Lower lobe of right lung (tissue), 2 donors: ENCODE data around the gene TAGLN3. TPM values are rescaled to one million over a fixed set of nuclear protein-coding genes. Genes with fewer than 3 reads are reported as not detected.
"Not testable (repeated sequence)": the region's sequence is repeated elsewhere in the genome, so short reads cannot be mapped to it uniquely, and the experiment has no call there.

Experiments used
- ATAC-seq, 2 donors: fragments of 200-7000 bp; cut with Tn5 transposase; one replicate each; pipeline ENCODE4 v1.9.1; 2020 to 2022; ENCODE audit warnings: mild to moderate bottlenecking in 2 of 2, moderate library complexity in 2 of 2
- DNase-seq: peaks from one replicate; pipeline ENCODE4 v3.0.0-alpha.2; 2020
- H3K27ac ChIP-seq: fragments of 200-600 bp; one replicate; pipeline ENCODE4 v1.8.0; 2022
- H3K27me3 ChIP-seq: fragments of 200-600 bp; one replicate; pipeline ENCODE4 v1.8.0; 2022; ENCODE audit warnings: low read depth
- H3K36me3 ChIP-seq: fragments of 200-600 bp; one replicate; pipeline ENCODE4 v1.8.0; 2022; ENCODE audit warnings: mild to moderate bottlenecking
- H3K4me1 ChIP-seq: fragments of 200-600 bp; one replicate; pipeline ENCODE4 v1.8.0; 2022
- H3K4me3 ChIP-seq: fragments of 200-600 bp; one replicate; pipeline ENCODE4 v1.8.0; 2022; ENCODE audit warnings: mild to moderate bottlenecking
- H3K9me3 ChIP-seq: fragments of 200-600 bp; one replicate; pipeline ENCODE4 v1.8.0; 2022
- intact Hi-C: fragments of 100-400 bp; cut with DNase I; formaldehyde crosslinking; loops from one replicate; pipeline ENCODE4 v1.11.0; 2022
- total RNA-seq: library from RNA; stranded (reverse); fragmentation: NEBNext Ultra II Directional; extraction: Animal tissue kit (Norgen Biotek cat#: 25700); gene quantifications from one replicate; pipeline ENCODE4 v1.2.1, GENCODE V29; 2021
- TF ChIP-seq, protein P1 (sequence below): fragments of 200-600 bp; IDR thresholded peaks from one replicate; pipeline ENCODE4 v1.8.0; 2022; ENCODE audit warnings: antibody characterized with exemption, mild to moderate bottlenecking
- donor health status: DM: no; HTN: yes; CAD: no; lungs with severe emphysema.

The TAGLN3 gene
- total RNA-seq, 1 donor from 2014 or later, result 0.44 TPM

- Histone ChIP-seq H3K36me3 (no peaks in the 10 kb centered on the region), H3K27me3 (no peaks in the 10 kb centered on the region), H3K27ac (no peak overlapping the region), H3K9me3 (no peaks in the 10 kb centered on the region), H3K4me1 (no peaks in the 10 kb centered on the region), H3K4me3 (no peak overlapping the region)
- ATAC-seq, result peak in 1 of 2 donors; percentile 33
- TF ChIP-seq, protein P1, sequence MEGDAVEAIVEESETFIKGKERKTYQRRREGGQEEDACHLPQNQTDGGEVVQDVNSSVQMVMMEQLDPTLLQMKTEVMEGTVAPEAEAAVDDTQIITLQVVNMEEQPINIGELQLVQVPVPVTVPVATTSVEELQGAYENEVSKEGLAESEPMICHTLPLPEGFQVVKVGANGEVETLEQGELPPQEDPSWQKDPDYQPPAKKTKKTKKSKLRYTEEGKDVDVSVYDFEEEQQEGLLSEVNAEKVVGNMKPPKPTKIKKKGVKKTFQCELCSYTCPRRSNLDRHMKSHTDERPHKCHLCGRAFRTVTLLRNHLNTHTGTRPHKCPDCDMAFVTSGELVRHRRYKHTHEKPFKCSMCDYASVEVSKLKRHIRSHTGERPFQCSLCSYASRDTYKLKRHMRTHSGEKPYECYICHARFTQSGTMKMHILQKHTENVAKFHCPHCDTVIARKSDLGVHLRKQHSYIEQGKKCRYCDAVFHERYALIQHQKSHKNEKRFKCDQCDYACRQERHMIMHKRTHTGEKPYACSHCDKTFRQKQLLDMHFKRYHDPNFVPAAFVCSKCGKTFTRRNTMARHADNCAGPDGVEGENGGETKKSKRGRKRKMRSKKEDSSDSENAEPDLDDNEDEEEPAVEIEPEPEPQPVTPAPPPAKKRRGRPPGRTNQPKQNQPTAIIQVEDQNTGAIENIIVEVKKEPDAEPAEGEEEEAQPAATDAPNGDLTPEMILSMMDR, result no peak
- intact Hi-C loops, result no loop called here
- no peak for DNase-seq
These were observed 33.5 kb downstream of the TAGLN3 start for GRCh38 chr3:112032098-112032731.

DNA sequence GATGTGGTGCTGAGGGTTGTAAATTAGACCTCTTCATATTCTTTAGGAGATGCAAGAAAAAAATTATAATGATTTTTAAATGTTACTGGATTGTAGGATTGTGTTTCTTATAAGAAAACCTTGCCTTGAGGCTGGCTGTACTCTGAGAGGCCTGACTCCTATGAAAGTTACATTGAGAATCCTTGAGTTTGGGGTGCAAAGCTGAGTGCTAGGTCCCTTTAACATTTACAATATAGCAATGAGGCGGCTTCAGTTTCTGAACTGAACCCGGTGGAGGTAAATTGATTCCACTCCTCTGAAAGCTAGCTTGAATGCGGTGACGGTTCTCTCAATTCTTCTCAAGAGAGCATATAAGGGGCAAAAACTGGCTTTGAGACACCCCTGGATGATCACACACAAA is 35.7 kb downstream of the TAGLN3 start, which contains the start of gene TMPRSS7:
TMPRSS7 (plus strand) TSS at position 301 of the 400 bp plus-strand sequence. CDS start 110 bp downstream, outside the sequence.
- intact Hi-C loops, result no loop called here
- Histone ChIP-seq H3K27me3 (no peaks in the 10 kb centered on the region), H3K9me3 (no peaks in the 10 kb centered on the region), H3K27ac (no peak within 1 kb of the TSS), H3K36me3 (no peaks in the 10 kb centered on the region), H3K4me1 (no peaks in the 10 kb centered on the region), H3K4me3 (no peak within 1 kb of the TSS)
- ATAC-seq, result no peak
- DNase-seq, result no peak
- TF ChIP-seq, protein P1, result no peak

DNA sequence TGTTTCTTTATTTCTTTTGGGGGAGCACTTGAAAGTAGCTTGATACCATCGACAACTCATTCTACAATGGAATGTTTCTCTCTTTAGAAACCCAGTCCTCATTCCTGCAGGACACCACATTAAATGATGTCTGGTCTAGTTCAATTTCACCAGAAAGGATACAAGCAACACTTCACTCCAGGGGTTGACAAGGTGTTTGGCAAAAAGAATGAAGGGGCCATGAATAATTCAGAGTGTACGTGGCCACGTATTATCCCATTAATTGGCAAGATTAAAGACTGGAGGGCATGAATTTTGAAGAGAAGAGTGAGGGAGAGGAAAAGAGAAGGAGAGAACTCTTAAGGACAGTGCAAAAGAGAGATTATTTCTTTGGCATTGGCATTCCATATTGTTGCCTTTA is 36.5 kb downstream of the TAGLN3 start:
- intact Hi-C loops, result no loop called here
- H3K4me1 ChIP-seq, result no peaks in the 10 kb centered on the region
- ATAC-seq, result no peak
- H3K36me3 ChIP-seq, result no peaks in the 10 kb centered on the region
- H3K4me3 ChIP-seq, result no peak overlapping the region
- DNase-seq, result no peak
- TF ChIP-seq, protein P1, result no peak
- no peaks in the 10 kb centered on the region for H3K9me3 ChIP-seq
- no peaks in the 10 kb centered on the region for H3K27me3 ChIP-seq
- no peak overlapping the region for H3K27ac ChIP-seq

- H3K9me3 ChIP-seq, DNase-seq, H3K4me3 ChIP-seq, intact Hi-C loops, H3K4me1 ChIP-seq, H3K27me3 ChIP-seq, H3K27ac ChIP-seq, H3K36me3 ChIP-seq, ATAC-seq: not testable (repeated sequence)
These were observed 38.5 kb downstream of the TAGLN3 start for GRCh38 chr3:112037194-112037593.

- H3K4me3 ChIP-seq, result no peak overlapping the region
- peak; percentile 15 to 25 for ATAC-seq
- H3K9me3 ChIP-seq, result no peaks in the 10 kb centered on the region
- no peaks in the 10 kb centered on the region for H3K36me3 ChIP-seq
- TF ChIP-seq, protein P1, result no peak
- H3K27ac ChIP-seq, result no peak overlapping the region
- DNase-seq, result no peak
- H3K27me3 ChIP-seq, result no peaks in the 10 kb centered on the region
- intact Hi-C loops, result no loop called here
- H3K4me1 ChIP-seq, result peaks cover 7% of the 10 kb centered on the region
These were observed 40.1 kb downstream of the TAGLN3 start for GRCh38 chr3:112038863-112039262.

- Histone ChIP-seq H3K9me3 (no peaks in the 10 kb centered on the region), H3K36me3 (no peaks in the 10 kb centered on the region), H3K4me3 (no peak overlapping the region), H3K4me1 (peaks cover 8% of the 10 kb centered on the region), H3K27ac (no peak overlapping the region), H3K27me3 (no peaks in the 10 kb centered on the region)
- TF ChIP-seq, protein P1, result no peak
- intact Hi-C loops, result no loop called here
- no peak for ATAC-seq
- no peak for DNase-seq
These were observed 42.6 kb downstream of the TAGLN3 start for GRCh38 chr3:112041321-112041720.
